Neuronal stem cell (in vitro differentiated cells): ENCODE data around the gene HOXD3.
A peak's percentile ranks its signal among the peaks of the same experiment; 100 is the strongest.

Source experiments
- DNase-seq: peaks from one replicate; pipeline ENCODE4 v3.0.0-alpha.2; 2013; ENCODE audit warnings: low spot score
- H2AFZ ChIP-seq: one replicate; pipeline ENCODE4 v1.6.1; 2013; ENCODE audit warnings: mild to moderate bottlenecking, low read length, inconsistent platforms
- H2AK5ac ChIP-seq: 2 replicates; pipeline ENCODE4 v1.6.1; 2013; ENCODE audit warnings: low read depth, mild to moderate bottlenecking, inconsistent platforms, low read length, moderate library complexity, mixed read lengths
- H2BK120ac ChIP-seq: 2 replicates; pipeline ENCODE4 v1.6.1; 2013; ENCODE audit warnings: low read depth, mild to moderate bottlenecking, inconsistent platforms, low read length, moderate library complexity, mixed read lengths
- H2BK12ac ChIP-seq: one replicate; pipeline ENCODE4 v1.6.1; 2013; ENCODE audit warnings: low read length, inconsistent platforms
- H2BK15ac ChIP-seq: 2 replicates; pipeline ENCODE4 v1.6.1; 2013; ENCODE audit warnings: mild to moderate bottlenecking, low read length, inconsistent platforms, mixed read lengths
- H2BK5ac ChIP-seq: one replicate; pipeline ENCODE4 v1.6.1; 2013; ENCODE audit warnings: inconsistent platforms, mild to moderate bottlenecking, low read length, moderate library complexity
- H3K14ac ChIP-seq: one replicate; pipeline ENCODE4 v1.6.1; 2013; ENCODE audit warnings: low read length, inconsistent platforms
- H3K18ac ChIP-seq: 2 replicates; pipeline ENCODE4 v1.6.1; 2013; ENCODE audit warnings: low read length, inconsistent platforms
- H3K23ac ChIP-seq: 2 replicates; pipeline ENCODE4 v1.6.1; 2013; ENCODE audit warnings: low read depth, mild to moderate bottlenecking, mixed read lengths, low read length, inconsistent platforms; ENCODE audit not compliant: poor library complexity
- H3K27ac ChIP-seq: replicated peaks from 3 replicates; pipeline ENCODE4 v1.5.1; 2013; ENCODE audit warnings: low read length, inconsistent platforms
- H3K27me3 ChIP-seq, 3 experiments: 2 replicates each; pipeline ENCODE4 v1.6.1; 2013; ENCODE audit warnings: low read length in 3 of 3, mild to moderate bottlenecking in 2 of 3, inconsistent platforms in 1 of 3, low read depth in 1 of 3, mixed read lengths in 1 of 3, moderate library complexity in 1 of 3; ENCODE audit not compliant: control insufficient read depth in 3 of 3, insufficient read depth in 3 of 3
- H3K36me3 ChIP-seq, 2 donors: replicated peaks in 1 of 2; 2 replicates each; pipeline ENCODE4 v1.6.1; 2013; ENCODE audit warnings: low read length in 2 of 2; ENCODE audit not compliant: control insufficient read depth in 2 of 2, insufficient read depth in 2 of 2
- H3K4ac ChIP-seq: 2 replicates; pipeline ENCODE4 v1.6.1; 2013; ENCODE audit warnings: inconsistent platforms, mild to moderate bottlenecking, low read length, moderate library complexity
- H3K4me1 ChIP-seq, 2 donors: 1 replicate in 1 of 2; 2 replicates in 1 of 2; pipeline ENCODE4 v1.6.1; 2013; ENCODE audit warnings: low read length in 2 of 2, low read depth in 1 of 2; ENCODE audit not compliant: control insufficient read depth in 2 of 2, insufficient read depth in 1 of 2
- H3K4me2 ChIP-seq: one replicate; pipeline ENCODE4 v1.6.1; 2013; ENCODE audit warnings: mild to moderate bottlenecking, low read length, inconsistent platforms; ENCODE audit not compliant: insufficient read depth, poor library complexity, severe bottlenecking
- H3K4me3 ChIP-seq, 2 donors: 2 replicates each; pipeline ENCODE4 v1.5.1; 2013; ENCODE audit warnings: low read length in 2 of 2, mild to moderate bottlenecking in 2 of 2, inconsistent platforms in 1 of 2, moderate library complexity in 1 of 2
- H3K79me1 ChIP-seq: one replicate; pipeline ENCODE4 v1.6.1; 2013; ENCODE audit warnings: low read depth, mild to moderate bottlenecking, inconsistent platforms, low read length, moderate library complexity
- H3K9ac ChIP-seq: one replicate; pipeline ENCODE4 v1.6.1; 2013; ENCODE audit warnings: mild to moderate bottlenecking, low read depth, low read length, inconsistent platforms; ENCODE audit not compliant: poor library complexity
- H3K9me3 ChIP-seq, 2 donors: replicated peaks in 1 of 2; 2 replicates each; pipeline versions ENCODE3 to v1.6.1; 2013; ENCODE audit warnings: low read length in 2 of 2, mild to moderate bottlenecking in 2 of 2, inconsistent platforms in 1 of 2, low read depth in 1 of 2, mixed read lengths in 1 of 2, moderate library complexity in 1 of 2; ENCODE audit not compliant: control insufficient read depth in 2 of 2, insufficient read depth in 1 of 2
- H4K8ac ChIP-seq: one replicate; pipeline ENCODE4 v1.6.1; 2013; ENCODE audit warnings: low read depth, mild to moderate bottlenecking, inconsistent platforms, low read length, moderate library complexity
- H4K91ac ChIP-seq: one replicate; pipeline ENCODE4 v1.6.1; 2013; ENCODE audit warnings: low read length, low read depth, mild to moderate bottlenecking, inconsistent platforms; ENCODE audit not compliant: poor library complexity
- WGBS, 2 donors: extraction: QIAGEN DNeasy Blood & Tissue Kit; methylation state at CpG; one replicate each; pipeline ENCODE4 v1.1.7; 2013; ENCODE audit warnings: missing lambda C conversion rate in 2 of 2, mixed read lengths in 1 of 2; ENCODE audit not compliant: insufficient read length in 2 of 2, insufficient replicate concordance in 1 of 2; ENCODE audit errors: extremely low coverage in 2 of 2; 5-methylcytosine and 5-hydroxymethylcytosine counted together

Gene HOXD3

GRCh38 chr2:176115883-176116813, 41.0 kb upstream of the HOXD3 start, which contains the start of gene HOXD10:
TSS of gene HOXD10 (plus strand) at chr2:176116778. CDS start at chr2:176116834, 56 bp downstream.
- no peak within 1 kb of the TSS for H2BK5ac ChIP-seq
- H3K4me2 ChIP-seq = peak within 1 kb of the TSS; percentile 13
- no peak within 1 kb of the TSS for H3K14ac ChIP-seq
- no peak for DNase-seq
- H3K4me1 ChIP-seq = no peaks in the 10 kb centered on the region
- H3K4me3 ChIP-seq = no peak within 1 kb of the TSS
- H2BK120ac ChIP-seq = no peak within 1 kb of the TSS
- WGBS, 2 donors = no CpG with 5 or more reads among the region's 66 CpGs
- no peak within 1 kb of the TSS for H2BK15ac ChIP-seq
- no peak within 1 kb of the TSS for H4K8ac ChIP-seq
- H3K18ac ChIP-seq = no peak within 1 kb of the TSS
- H2BK12ac ChIP-seq = no peak within 1 kb of the TSS
- peaks cover 5 to 7% of the 10 kb centered on the region in 2 donors for H3K9me3 ChIP-seq
- H2AK5ac ChIP-seq = no peak within 1 kb of the TSS
- no peak within 1 kb of the TSS for H3K23ac ChIP-seq
- no peak within 1 kb of the TSS for H4K91ac ChIP-seq
- peak within 1 kb of the TSS; percentile 49 for H2AFZ ChIP-seq
- H3K4ac ChIP-seq = no peak within 1 kb of the TSS
- H3K27ac ChIP-seq = no peak within 1 kb of the TSS
- no peaks in the 10 kb centered on the region for H3K36me3 ChIP-seq
- H3K27me3 ChIP-seq = peaks cover 53 to 99% (median 96%) of the 10 kb centered on the region in 3 experiments
- H3K79me1 ChIP-seq = no peaks in the 10 kb centered on the region
- H3K9ac ChIP-seq = no peak within 1 kb of the TSS

- no peak overlapping the region for H3K27ac ChIP-seq
- H3K36me3 ChIP-seq = no peaks in the 10 kb centered on the region
- peaks cover 5 to 7% of the 10 kb centered on the region in 2 donors for H3K9me3 ChIP-seq
- H3K9ac ChIP-seq = no peak overlapping the region
- H3K4ac ChIP-seq = no peak overlapping the region
- no peak overlapping the region for H2BK120ac ChIP-seq
- DNase-seq = no peak
- no peak overlapping the region for H3K23ac ChIP-seq
- no peak overlapping the region for H2BK12ac ChIP-seq
- peaks cover 59 to 99% (median 96%) of the 10 kb centered on the region in 3 experiments for H3K27me3 ChIP-seq
- no peak overlapping the region for H4K91ac ChIP-seq
- H3K79me1 ChIP-seq = no peaks in the 10 kb centered on the region
- no peak overlapping the region for H2AFZ ChIP-seq
- no peak overlapping the region for H3K18ac ChIP-seq
- no peak overlapping the region for H3K4me3 ChIP-seq
- H3K14ac ChIP-seq = no peak overlapping the region
- H3K4me2 ChIP-seq = no peak overlapping the region
- H3K4me1 ChIP-seq = no peaks in the 10 kb centered on the region
- no peak overlapping the region for H2AK5ac ChIP-seq
- no CpG with 5 or more reads among the region's 40 CpGs for WGBS, 2 donors
- no peak overlapping the region for H4K8ac ChIP-seq
- H2BK15ac ChIP-seq = no peak overlapping the region
- H2BK5ac ChIP-seq = no peak overlapping the region
Measured at GRCh38 chr2:176117162-176117822, 39.8 kb upstream of the HOXD3 start.

- H3K4ac ChIP-seq = no peak overlapping the region
- H3K18ac ChIP-seq = no peak overlapping the region
Measured at GRCh38 chr2:176117823-176118371, 39.2 kb upstream of the HOXD3 start.

More at GRCh38 chr2:176117823-176118371, 39.2 kb upstream of the HOXD3 start:
- no peak overlapping the region for H3K9ac ChIP-seq
- H4K91ac ChIP-seq = no peak overlapping the region
- no peak overlapping the region for H2AK5ac ChIP-seq
- no peak overlapping the region for H3K4me2 ChIP-seq
- H3K27me3 ChIP-seq = peaks cover 60 to 99% (median 96%) of the 10 kb centered on the region in 3 experiments
- no peak overlapping the region for H3K27ac ChIP-seq
- H3K4me3 ChIP-seq = peak overlapping the region in 1 of 2 donors; percentile 11
- no peak overlapping the region for H2BK12ac ChIP-seq
- no peak overlapping the region for H4K8ac ChIP-seq
- H2BK5ac ChIP-seq = no peak overlapping the region
- WGBS, 2 donors = no CpG with 5 or more reads among the region's 11 CpGs
- H2BK15ac ChIP-seq = no peak overlapping the region
- DNase-seq = no peak
- no peak overlapping the region for H3K23ac ChIP-seq
- H3K14ac ChIP-seq = no peak overlapping the region
- H3K36me3 ChIP-seq = no peaks in the 10 kb centered on the region
- no peaks in the 10 kb centered on the region for H3K4me1 ChIP-seq
- H2AFZ ChIP-seq = no peak overlapping the region
- peaks cover 5 to 7% of the 10 kb centered on the region in 2 donors for H3K9me3 ChIP-seq
- no peak overlapping the region for H2BK120ac ChIP-seq
- no peaks in the 10 kb centered on the region for H3K79me1 ChIP-seq
